Left lung (tissue), 10 donors: ENCODE results near the gene FBXO5. TPM values are rescaled to one million over a fixed set of nuclear protein-coding genes. Genes with fewer than 3 reads are reported as not detected.

Source experiments
- ATAC-seq: fragments of 200-7000 bp; cut with Tn5 transposase; one replicate; pipeline ENCODE4 v1.9.1; 2020; ENCODE audit warnings: moderate library complexity
- DNase-seq, 4 donors: peaks; one replicate each; pipeline ENCODE4 v3.0.0-alpha.2; 2013 to 2020
- H3K27ac ChIP-seq, 2 donors: fragments of 200-600 bp; sonication (generic) in 1 of 2; one replicate each; pipeline versions ENCODE4 v1.5.0 to v1.8.0; 2020 to 2021
- H3K27me3 ChIP-seq, 2 donors: fragments of 200-600 bp; sonication (generic) in 1 of 2; one replicate each; pipeline versions ENCODE4 v1.5.0 to v1.8.0; 2020 to 2021
- H3K36me3 ChIP-seq, 2 donors: fragments of 200-600 bp; sonication (generic) in 1 of 2; one replicate each; pipeline versions ENCODE4 v1.5.0 to v1.8.0; 2020 to 2021
- H3K4me1 ChIP-seq, 2 donors: fragments of 200-600 bp; one replicate each; pipeline ENCODE4 v1.8.0; 2021
- H3K4me3 ChIP-seq, 2 donors: fragments of 200-600 bp; sonication (generic) in 1 of 2; one replicate each; pipeline versions ENCODE4 v1.5.0 to v1.8.0; 2020 to 2021; ENCODE audit warnings: mild to moderate bottlenecking in 1 of 2
- H3K9me3 ChIP-seq, 2 donors: fragments of 200-600 bp; sonication (generic) in 1 of 2; one replicate each; pipeline versions ENCODE4 v1.5.0 to v1.8.0; 2020 to 2021
- intact Hi-C, 2 donors: fragments of 100-400 bp; cut with DNase I; formaldehyde crosslinking; loops; one replicate each; pipeline versions ENCODE4 v1.11.2 to v1.14.2; 2022
- polyA plus RNA-seq, 6 donors: library from polyadenylated mRNA; unstranded; fragments of 120-200 nt; gene quantifications; one replicate each; pipeline ENCODE4 v1.2.1, GENCODE V29; 2013; ENCODE audit not compliant: insufficient read length in 6 of 6
- total RNA-seq, 2 donors: library from RNA; stranded (reverse); fragmentation: NEBNext Ultra II Directional; extraction: Animal tissue kit (Norgen Biotek cat#: 25700); gene quantifications; one replicate each; pipeline ENCODE4 v1.2.1, GENCODE V29; 2021
- TF ChIP-seq, protein P1 (sequence below), 2 donors: fragments of 200-600 bp; sonication (generic) in 1 of 2; IDR thresholded peaks; one replicate each; pipeline versions ENCODE4 v1.5.0 to v1.8.0; 2021; ENCODE audit warnings: antibody characterized with exemption in 2 of 2
- donor health status: DM: no; HTN: yes; CAD: no.
- donor health status: DM: no; HTN: no; CAD: no.

Gene FBXO5
- total and polyA plus RNA-seq, 8 donors: 6.4 to 38.2 (median 25.0) TPM

DNA sequence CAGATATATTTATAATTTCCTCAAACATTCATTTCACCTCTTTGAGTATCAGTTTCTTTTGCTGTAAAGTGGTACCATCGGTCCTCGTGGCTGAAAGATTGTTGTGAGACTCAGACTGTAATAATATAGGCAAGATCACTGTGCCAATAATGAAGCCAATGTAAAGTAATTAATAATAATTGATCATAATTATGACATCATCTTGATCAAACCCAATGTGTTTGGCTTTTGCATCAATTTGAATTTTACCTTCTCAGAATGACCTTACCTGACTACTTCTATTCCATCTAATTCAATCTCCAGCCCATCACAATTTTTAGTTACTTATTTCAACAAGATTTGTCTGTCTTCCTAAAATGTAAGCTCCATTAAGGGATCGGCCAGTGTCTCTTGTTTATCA, 35.5 kb upstream of the FBXO5 start:
- TF ChIP-seq, protein P1, sequence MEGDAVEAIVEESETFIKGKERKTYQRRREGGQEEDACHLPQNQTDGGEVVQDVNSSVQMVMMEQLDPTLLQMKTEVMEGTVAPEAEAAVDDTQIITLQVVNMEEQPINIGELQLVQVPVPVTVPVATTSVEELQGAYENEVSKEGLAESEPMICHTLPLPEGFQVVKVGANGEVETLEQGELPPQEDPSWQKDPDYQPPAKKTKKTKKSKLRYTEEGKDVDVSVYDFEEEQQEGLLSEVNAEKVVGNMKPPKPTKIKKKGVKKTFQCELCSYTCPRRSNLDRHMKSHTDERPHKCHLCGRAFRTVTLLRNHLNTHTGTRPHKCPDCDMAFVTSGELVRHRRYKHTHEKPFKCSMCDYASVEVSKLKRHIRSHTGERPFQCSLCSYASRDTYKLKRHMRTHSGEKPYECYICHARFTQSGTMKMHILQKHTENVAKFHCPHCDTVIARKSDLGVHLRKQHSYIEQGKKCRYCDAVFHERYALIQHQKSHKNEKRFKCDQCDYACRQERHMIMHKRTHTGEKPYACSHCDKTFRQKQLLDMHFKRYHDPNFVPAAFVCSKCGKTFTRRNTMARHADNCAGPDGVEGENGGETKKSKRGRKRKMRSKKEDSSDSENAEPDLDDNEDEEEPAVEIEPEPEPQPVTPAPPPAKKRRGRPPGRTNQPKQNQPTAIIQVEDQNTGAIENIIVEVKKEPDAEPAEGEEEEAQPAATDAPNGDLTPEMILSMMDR (IDR thresholded peaks at IDR 0.05): no peak
- intact Hi-C loops: loop anchor here in 1 of 2 donors (10.0 kb wide), 1 partner anchor 154 kb away; no protein-coding TSS in a partner anchor
- no peaks in the 10 kb centered on the region for H3K4me1 ChIP-seq

DNA sequence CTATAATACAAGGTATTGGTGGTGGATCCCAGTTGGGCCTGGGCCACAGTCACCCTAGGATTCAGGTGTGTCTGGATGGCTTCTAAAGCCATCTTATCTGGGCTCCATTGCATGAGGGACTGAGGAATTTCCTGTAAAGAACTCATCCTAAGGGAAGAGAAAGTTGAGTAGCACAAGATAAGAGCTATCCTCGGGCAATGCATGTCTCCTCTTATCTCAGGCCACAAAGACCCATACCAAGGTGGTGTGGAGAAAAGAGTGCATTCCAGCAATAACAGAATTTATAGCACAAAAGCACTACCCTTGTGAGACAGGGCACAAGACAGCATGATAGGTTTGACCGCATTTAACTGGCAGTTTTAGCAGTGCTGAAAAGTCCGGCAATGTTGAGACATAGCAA, 34.0 kb upstream of the FBXO5 start:
- H3K9me3 ChIP-seq: no peaks in the 10 kb centered on the region
- DNase-seq (no peak), ATAC-seq (no peak)
- TF ChIP-seq, protein P1 (IDR thresholded peaks at IDR 0.05): no peak
- no peak overlapping the region for H3K27ac ChIP-seq
- no peaks in the 10 kb centered on the region for H3K36me3 ChIP-seq
- no peaks in the 10 kb centered on the region for H3K27me3 ChIP-seq
- intact Hi-C loops: loop anchor here in 1 of 2 donors (10.0 kb wide), 1 partner anchor 152 kb away; no protein-coding TSS in a partner anchor
- no peak overlapping the region for H3K4me3 ChIP-seq
- no peaks in the 10 kb centered on the region for H3K4me1 ChIP-seq

More for the DNA sequence above, 35.5 kb upstream of the FBXO5 start:
- Histone ChIP-seq H3K36me3 (no peaks in the 10 kb centered on the region), H3K9me3 (no peaks in the 10 kb centered on the region), H3K27ac (no peak overlapping the region), H3K27me3 (no peaks in the 10 kb centered on the region), H3K4me3 (no peak overlapping the region)
- ATAC-seq (no peak), DNase-seq (no peak)

DNA sequence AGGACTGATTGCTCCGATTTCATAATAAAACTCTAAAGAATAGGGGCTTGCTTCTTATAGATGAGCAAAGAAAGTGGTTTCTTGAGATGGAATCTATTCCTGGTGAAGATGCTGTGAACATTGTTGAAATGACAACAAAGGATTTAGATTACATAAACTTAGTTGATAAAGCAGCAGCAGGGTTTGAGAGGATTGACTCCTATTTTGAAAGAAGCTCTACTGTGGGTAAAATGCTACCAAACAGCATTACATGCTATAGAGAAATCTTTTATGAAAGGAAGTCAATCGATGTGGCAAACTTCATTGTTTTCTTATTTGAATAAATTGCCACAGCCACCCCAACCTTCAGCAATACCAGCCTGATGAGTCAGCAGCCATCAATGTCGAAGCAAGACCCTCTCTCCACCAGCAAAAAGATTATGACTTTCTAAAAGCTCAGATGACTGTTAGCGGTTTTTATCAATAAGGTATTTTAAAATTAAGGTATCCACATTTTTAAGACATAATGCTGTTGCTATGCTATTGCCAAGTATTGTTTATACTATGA, 32.3 kb upstream of the FBXO5 start:
- H3K27ac ChIP-seq: no peak overlapping the region
- no peaks in the 10 kb centered on the region for H3K27me3 ChIP-seq
- H3K4me1 ChIP-seq: no peaks in the 10 kb centered on the region
- TF ChIP-seq, protein P1 (IDR thresholded peaks at IDR 0.05): no peak
- H3K4me3 ChIP-seq: no peak overlapping the region
- H3K36me3 ChIP-seq: no peaks in the 10 kb centered on the region
- DNase-seq: no peak
- intact Hi-C loops: loop anchor here in 1 of 2 donors (10.0 kb wide), 1 partner anchor 150 kb away; no protein-coding TSS in a partner anchor
- H3K9me3 ChIP-seq: no peaks in the 10 kb centered on the region
- ATAC-seq: no peak

- no peaks in the 10 kb centered on the region for H3K27me3 ChIP-seq
- TF ChIP-seq, protein P1 (IDR thresholded peaks at IDR 0.05): no peak
- no peaks in the 10 kb centered on the region for H3K9me3 ChIP-seq
- no peaks in the 10 kb centered on the region for H3K36me3 ChIP-seq
- no peak for DNase-seq
- H3K27ac ChIP-seq: no peak overlapping the region
- H3K4me1 ChIP-seq: no peaks in the 10 kb centered on the region
- intact Hi-C loops: loop anchor here in 1 of 2 donors (10.0 kb wide), 1 partner anchor 149 kb away; no protein-coding TSS in a partner anchor
- no peak for ATAC-seq
- H3K4me3 ChIP-seq: no peak overlapping the region
These were observed 30.6 kb upstream of the FBXO5 start for GRCh38 chr6:153013438-153013837.

DNA sequence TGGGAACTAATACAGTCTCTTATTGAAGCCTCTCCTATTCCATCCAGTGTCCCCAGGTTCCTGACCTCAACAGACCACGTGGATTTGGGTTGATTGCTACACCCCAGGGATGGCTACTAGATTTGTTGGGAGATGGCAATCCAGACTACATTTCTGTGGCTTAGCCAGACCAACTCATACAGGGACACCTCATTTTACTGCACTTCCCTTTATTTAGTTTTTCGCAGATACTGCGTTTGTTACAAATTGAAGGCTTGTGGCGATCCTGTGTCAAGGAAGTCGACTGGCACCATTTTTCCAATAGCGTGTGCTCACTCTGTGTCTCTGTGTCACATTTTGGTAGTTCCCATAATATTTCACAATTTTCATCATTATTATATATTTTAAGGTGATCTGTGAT, 30.0 kb upstream of the FBXO5 start:
- DNase-seq: no peak
- Histone ChIP-seq H3K27ac (no peak overlapping the region), H3K27me3 (no peaks in the 10 kb centered on the region), H3K4me1 (no peaks in the 10 kb centered on the region), H3K4me3 (no peak overlapping the region), H3K36me3 (no peaks in the 10 kb centered on the region), H3K9me3 (no peaks in the 10 kb centered on the region)
- TF ChIP-seq, protein P1 (IDR thresholded peaks at IDR 0.05): no peak
- ATAC-seq: no peak
- intact Hi-C loops: loop anchor here in 1 of 2 donors (10.0 kb wide), 1 partner anchor 148 kb away; no protein-coding TSS in a partner anchor
